Activated CD8-positive, alpha-beta T cell treated with anti-CD3 and anti-CD28 coated beads, Interleukin-2, amount 10 ng/mL, durations not matched to agents 7 days and 5 days (primary cell): ENCODE data around the gene DHFR2. TPM values are rescaled to one million over a fixed set of nuclear protein-coding genes. Genes with fewer than 3 reads are reported as not detected.
A peak's percentile ranks its signal among the peaks of the same experiment; 100 is the strongest.
"Not testable (repeated sequence)": the region's sequence is repeated elsewhere in the genome, so short reads cannot be mapped to it uniquely, and the experiment has no call there.

Source experiments
- ATAC-seq: fragments of 150-1000 bp; cut with Tn5 transposase; one replicate; pipeline ENCODE4 v1.10.0; 2021; ENCODE audit warnings: moderate library complexity
- CTCF ChIA-PET: fragments of 350-600 bp; sonication (Branson Sonifier 250); formaldehyde crosslinking; loops from one replicate; lab custom pipeline; 2021; ENCODE audit warnings: antibody characterized with exemption; lab: Charles Lee
- POLR2A ChIA-PET: fragments of 350-600 bp; sonication (Branson Sonifier 250); formaldehyde crosslinking; loops from one replicate; lab custom pipeline; 2021; ENCODE audit warnings: antibody characterized with exemption; lab: Charles Lee
- DNase-seq: peaks from one replicate; pipeline ENCODE4 v3.0.0-alpha.2; 2020
- H3K27ac Mint-ChIP-seq: one replicate; pipeline ENCODE4 v1.8.0; 2021; ENCODE audit warnings: mild to moderate bottlenecking, mixed read lengths
- H3K27me3 Mint-ChIP-seq: one replicate; pipeline ENCODE4 v1.8.0; 2021; ENCODE audit warnings: low read depth, mixed read lengths
- H3K36me3 Mint-ChIP-seq: one replicate; pipeline ENCODE4 v1.8.0; 2021; ENCODE audit warnings: low read depth, mixed read lengths
- H3K4me1 Mint-ChIP-seq: one replicate; pipeline ENCODE4 v1.8.0; 2021; ENCODE audit warnings: low read depth, mixed read lengths
- H3K4me3 Mint-ChIP-seq: one replicate; pipeline ENCODE4 v1.8.0; 2021; ENCODE audit warnings: mild to moderate bottlenecking, mixed read lengths
- H3K9me3 Mint-ChIP-seq: one replicate; pipeline ENCODE4 v1.8.0; 2022; ENCODE audit warnings: mixed read lengths; ENCODE audit not compliant: insufficient read depth
- total RNA-seq, 2 experiments: library from RNA; stranded (reverse); gene quantifications; one replicate each; pipeline ENCODE4 v1.2.3, GENCODE V29; 2021

The DHFR2 gene
- total RNA-seq, 2 experiments from 2014 or later: 6.4 to 8.1 TPM

- Mint-ChIP-seq H3K36me3 (peaks cover 47% of the 10 kb centered on the region), H3K27me3 (no peaks in the 10 kb centered on the region), H3K9me3 (no peaks in the 10 kb centered on the region), H3K27ac (no peak overlapping the region), H3K4me1 (peaks cover 39% of the 10 kb centered on the region), H3K4me3 (no peak overlapping the region)
- no peak for ATAC-seq
- no peak for DNase-seq
- ChIA-PET POLR2A (no interaction called here), CTCF (interaction anchor here (1.2 kb wide), 1 partner anchor 62 kb away, joined by 3 read pairs; no protein-coding TSS in a partner anchor)
Measured at GRCh38 chr3:94065122-94065521, 2.4 kb upstream of the DHFR2 start.

GRCh38 chr3:94064243-94064860 lies 1.6 kb upstream of the DHFR2 start:
- Mint-ChIP-seq H3K9me3 (no peaks in the 10 kb centered on the region), H3K36me3 (peaks cover 52% of the 10 kb centered on the region), H3K27ac (peak overlapping the region; percentile 98), H3K27me3 (no peaks in the 10 kb centered on the region), H3K4me1 (peaks cover 36% of the 10 kb centered on the region), H3K4me3 (peak overlapping the region; percentile 98)
- ChIA-PET CTCF (interaction anchor here (0.7 to 3.0 kb wide), 4 partner anchors 15 to 63 kb away, joined by 3 to 31 read pairs (median 8); no protein-coding TSS in a partner anchor), POLR2A (no interaction called here)
- DNase-seq (no peak), ATAC-seq (no peak)

DNA sequence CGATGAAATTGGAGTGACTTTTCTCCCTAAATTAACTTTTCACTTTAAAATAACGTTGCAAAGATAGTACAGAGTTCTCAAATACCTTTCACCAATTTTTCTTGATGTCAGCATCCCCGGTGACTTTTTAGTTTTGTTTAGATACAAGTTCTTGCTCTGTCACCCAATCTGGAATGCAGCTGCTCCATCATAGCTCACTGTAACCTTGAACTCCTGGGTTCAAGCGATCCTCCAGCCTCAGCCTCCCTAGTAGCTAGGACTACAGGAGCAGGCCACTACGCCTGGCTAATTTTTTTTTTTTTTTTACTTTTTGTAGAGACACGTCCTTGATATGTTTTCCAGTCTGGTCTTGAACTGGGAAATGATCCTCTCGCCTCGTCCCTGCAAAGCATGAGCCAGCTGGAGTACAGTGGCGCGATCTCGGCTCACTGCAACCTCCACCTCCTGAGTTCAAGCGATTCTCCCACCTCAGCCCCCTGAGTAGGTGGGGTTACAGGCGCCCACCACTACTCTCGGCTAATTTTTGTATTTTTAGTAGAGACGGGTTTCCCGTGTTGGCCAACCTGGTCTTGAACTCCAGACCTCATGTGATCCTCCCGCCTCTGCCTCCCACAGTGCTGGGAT lies 892 bp upstream of the DHFR2 start:
- peaks cover 31% of the 10 kb centered on the region for H3K4me1 Mint-ChIP-seq
- no peak for DNase-seq
- H3K27me3 Mint-ChIP-seq: no peaks in the 10 kb centered on the region
- ChIA-PET POLR2A (interaction anchor here (0.6 to 2.4 kb wide), 9 partner anchors 8 to 84 kb away, joined by 3 to 25 read pairs (median 6); partner anchors contain the start of gene ARL13B), CTCF (interaction anchor here (0.7 to 3.1 kb wide), 8 partner anchors 8 to 62 kb away, joined by 3 to 31 read pairs (median 6); no protein-coding TSS in a partner anchor)
- no peaks in the 10 kb centered on the region for H3K9me3 Mint-ChIP-seq
- peak overlapping the region; percentile 98 for H3K27ac Mint-ChIP-seq
- no peak for ATAC-seq
- H3K36me3 Mint-ChIP-seq: peaks cover 52% of the 10 kb centered on the region
- peak overlapping the region; percentile 98 for H3K4me3 Mint-ChIP-seq

- Mint-ChIP-seq H3K27ac (no peak overlapping the region), H3K36me3 (peaks cover 35% of the 10 kb centered on the region), H3K4me3 (no peak overlapping the region), H3K4me1 (peaks cover 26% of the 10 kb centered on the region), H3K9me3 (no peaks in the 10 kb centered on the region), H3K27me3 (no peaks in the 10 kb centered on the region)
- no peak for DNase-seq
- ChIA-PET POLR2A (no interaction called here), CTCF (interaction anchor here (3.1 kb wide), 1 partner anchor 10 kb away, joined by 17 read pairs; no protein-coding TSS in a partner anchor)
- no peak for ATAC-seq
Measured at GRCh38 chr3:94061297-94061696, 1.4 kb downstream of the DHFR2 start.

GRCh38 chr3:94050546-94050945 lies 12.2 kb downstream of the DHFR2 start:
- DNase-seq (no peak), ATAC-seq (no peak)
- Mint-ChIP-seq H3K27ac (no peak overlapping the region), H3K36me3 (no peaks in the 10 kb centered on the region), H3K9me3 (no peaks in the 10 kb centered on the region), H3K4me1 (no peaks in the 10 kb centered on the region), H3K27me3 (no peaks in the 10 kb centered on the region), H3K4me3 (no peak overlapping the region)
- ChIA-PET CTCF (interaction anchor here (1.0 to 2.6 kb wide), 3 partner anchors 8 to 46 kb away, joined by 3 to 10 read pairs (median 4); partner anchors contain the start of genes DHFR2 and NSUN3), POLR2A (no interaction called here)

GRCh38 chr3:94049267-94049666 lies 13.4 kb downstream of the DHFR2 start:
- Mint-ChIP-seq H3K4me3 (no peak overlapping the region), H3K27me3 (no peaks in the 10 kb centered on the region), H3K27ac (no peak overlapping the region), H3K36me3 (peaks cover 7% of the 10 kb centered on the region), H3K4me1 (no peaks in the 10 kb centered on the region), H3K9me3 (no peaks in the 10 kb centered on the region)
- CTCF ChIA-PET: interaction anchor here (2.6 kb wide), 1 partner anchor 14 kb away, joined by 10 read pairs; the partner anchor contains the start of genes DHFR2 and NSUN3
- ATAC-seq (no peak), DNase-seq (no peak)
- POLR2A ChIA-PET: interaction anchor here (1.4 kb wide), 1 partner anchor 13 kb away, joined by 5 read pairs; the partner anchor contains the start of gene DHFR2

DNA sequence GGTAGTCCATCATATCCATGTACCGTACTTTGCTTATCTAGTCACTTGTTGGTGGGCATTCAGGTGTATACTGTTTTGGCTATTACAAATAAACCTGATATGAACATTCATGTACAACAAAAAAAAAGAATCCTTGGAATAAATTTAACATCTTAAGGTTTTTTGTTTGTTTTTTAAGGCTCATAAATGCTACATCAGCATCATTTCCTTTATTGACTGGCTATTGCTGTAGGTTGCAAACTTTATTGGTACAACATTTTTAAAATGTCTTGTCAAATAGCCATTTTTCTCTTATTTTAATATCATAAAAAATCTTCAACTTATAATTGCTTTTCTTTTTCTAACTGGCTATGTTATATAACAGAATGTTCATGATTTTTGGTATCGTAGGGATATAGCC lies 16.2 kb downstream of the DHFR2 start:
- Mint-ChIP-seq H3K9me3 (peaks cover 3% of the 10 kb centered on the region), H3K27me3 (no peaks in the 10 kb centered on the region), H3K4me3 (no peak overlapping the region), H3K36me3 (peaks cover 15% of the 10 kb centered on the region), H3K4me1 (no peaks in the 10 kb centered on the region), H3K27ac (no peak overlapping the region)
- CTCF ChIA-PET: no interaction called here
- ATAC-seq (no peak), DNase-seq (no peak)
- POLR2A ChIA-PET: no interaction called here

DNA sequence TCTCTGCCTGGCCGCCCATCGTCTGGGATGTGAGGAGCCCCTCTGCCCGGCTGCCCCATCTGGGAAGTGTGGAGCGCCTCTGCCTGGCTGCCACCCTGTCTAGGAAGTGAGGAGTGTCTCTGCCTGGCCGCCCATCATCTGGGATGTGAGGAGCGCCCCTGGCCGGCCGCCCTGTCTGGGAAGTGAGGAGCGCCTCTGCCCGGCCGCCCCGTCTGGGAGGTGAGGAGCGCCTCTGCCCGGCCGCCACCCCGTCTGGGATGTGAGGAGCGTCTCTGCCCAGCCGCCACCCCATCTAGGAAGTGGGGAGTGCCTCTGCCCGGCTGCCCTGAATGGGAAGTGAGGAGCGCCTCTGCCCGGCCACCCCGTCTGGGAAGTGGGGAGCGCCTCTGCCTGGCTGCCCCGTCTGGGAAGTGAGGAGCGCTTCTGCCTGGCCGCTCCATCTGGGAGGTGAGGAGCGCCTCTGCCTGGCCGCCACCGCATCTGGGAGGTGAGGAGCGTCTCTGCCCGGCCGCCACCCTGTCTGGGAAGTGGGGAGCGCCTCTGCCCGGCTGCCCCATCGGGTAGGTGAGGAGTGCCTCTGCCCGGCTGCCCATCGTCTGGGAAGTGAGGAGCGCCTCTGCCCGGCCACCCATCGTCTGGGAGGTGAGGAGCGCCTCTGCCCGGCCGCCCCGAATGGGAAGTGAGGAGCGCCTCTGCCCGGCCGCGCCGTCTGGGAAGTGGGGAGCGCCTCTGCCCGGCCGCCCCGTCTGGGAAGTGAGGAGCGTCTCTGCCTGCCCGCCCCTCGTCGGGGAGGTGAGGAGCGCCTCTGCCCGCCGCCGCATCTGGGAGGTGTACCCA lies 18.4 kb downstream of the DHFR2 start:
- H3K4me3 Mint-ChIP-seq, CTCF ChIA-PET, POLR2A ChIA-PET, ATAC-seq, DNase-seq, H3K4me1 Mint-ChIP-seq, H3K27me3 Mint-ChIP-seq, H3K9me3 Mint-ChIP-seq: not testable (repeated sequence)
- Mint-ChIP-seq H3K27ac (peak overlapping the region; percentile 80), H3K36me3 (peaks cover 15% of the 10 kb centered on the region)

DNA sequence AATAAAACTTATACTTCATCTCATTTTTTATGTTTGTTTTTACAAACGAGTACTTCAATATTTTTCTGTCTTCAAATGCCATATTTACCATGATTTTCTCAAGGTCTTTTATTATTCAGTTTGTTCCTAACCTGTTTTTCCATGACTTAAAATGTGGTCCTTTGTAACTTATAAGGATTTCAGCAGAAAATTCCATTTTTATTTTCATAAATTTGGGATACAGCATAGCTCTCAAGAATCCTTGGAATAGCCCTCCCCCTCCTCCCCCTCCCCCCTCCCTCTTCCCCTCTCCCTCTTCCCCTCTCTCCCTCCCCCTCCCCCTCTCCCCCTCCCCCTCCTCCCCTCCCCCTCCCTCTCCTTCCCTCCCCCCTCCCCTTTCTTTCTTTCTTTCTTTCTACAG lies 19.4 kb downstream of the DHFR2 start:
- Mint-ChIP-seq H3K27ac (peak overlapping the region; percentile 80), H3K9me3 (peaks cover 3% of the 10 kb centered on the region), H3K36me3 (peaks cover 15% of the 10 kb centered on the region), H3K27me3 (no peaks in the 10 kb centered on the region), H3K4me1 (no peaks in the 10 kb centered on the region), H3K4me3 (peak overlapping the region; percentile 22)
- DNase-seq (no peak), ATAC-seq (no peak)
- POLR2A ChIA-PET: no interaction called here
- CTCF ChIA-PET: no interaction called here

- H3K9me3 Mint-ChIP-seq: no peaks in the 10 kb centered on the region
- POLR2A ChIA-PET: interaction anchor here (1.0 kb wide), 1 partner anchor 26 kb away, joined by 3 read pairs; the partner anchor contains the start of genes DHFR2 and NSUN3
- no peaks in the 10 kb centered on the region for H3K27me3 Mint-ChIP-seq
- CTCF ChIA-PET: interaction anchor here (1.0 to 1.8 kb wide), 7 partner anchors 16 to 213 kb away, joined by 3 to 6 read pairs (median 3); partner anchors contain the start of genes DHFR2 and NSUN3
- ATAC-seq: no peak
- H3K27ac Mint-ChIP-seq: no peak overlapping the region
- H3K4me3 Mint-ChIP-seq: no peak overlapping the region
- no peaks in the 10 kb centered on the region for H3K4me1 Mint-ChIP-seq
- DNase-seq: no peak
- no peaks in the 10 kb centered on the region for H3K36me3 Mint-ChIP-seq
Measured at GRCh38 chr3:94036909-94037507, 25.7 kb downstream of the DHFR2 start.
